Mesenteric fat pad (tissue), 1 donor: ENCODE data around the gene CFAP46. TPM values are rescaled to one million over a fixed set of nuclear protein-coding genes. Genes with fewer than 3 reads are reported as not detected.
"Not testable (repeated sequence)": the region's sequence is repeated elsewhere in the genome, so short reads cannot be mapped to it uniquely, and the experiment has no call there.

Experiments used
- DNase-seq: peaks from one replicate; pipeline ENCODE4 v3.0.0-alpha.2; 2020; ENCODE audit warnings: low spot score
- total RNA-seq: library from RNA; stranded (reverse); fragmentation: NEBNext Ultra II Directional; extraction: Animal tissue kit (Norgen Biotek cat#: 25700); gene quantifications from one replicate; pipeline ENCODE4 v1.2.1, GENCODE V29; 2021
- donor health status: DM: yes; HTN: yes; CAD: no.

The CFAP46 gene
- total RNA-seq, 1 donor from 2014 or later: not detected

DNA sequence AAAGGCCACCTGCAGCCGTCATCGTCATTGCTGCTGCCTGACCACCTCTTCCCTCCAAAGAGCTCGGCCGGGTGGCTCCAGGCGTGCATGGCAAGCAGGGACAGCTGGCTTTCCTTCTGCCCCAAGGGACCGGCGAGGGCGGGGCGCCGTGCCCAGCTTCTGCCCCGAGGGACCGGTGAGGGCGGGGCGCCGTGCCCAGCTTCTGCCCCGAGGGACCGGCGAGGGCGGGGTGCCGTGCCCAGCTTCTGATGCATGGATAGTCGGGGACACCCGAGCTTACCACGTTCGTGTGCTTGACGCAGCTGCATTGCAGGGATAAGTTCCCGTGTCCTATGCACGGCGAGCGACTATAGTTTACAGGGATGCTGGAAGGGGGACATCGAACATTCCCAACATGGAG is 27.0 kb downstream of the CFAP46 start:
- DNase-seq: no peak

DNA sequence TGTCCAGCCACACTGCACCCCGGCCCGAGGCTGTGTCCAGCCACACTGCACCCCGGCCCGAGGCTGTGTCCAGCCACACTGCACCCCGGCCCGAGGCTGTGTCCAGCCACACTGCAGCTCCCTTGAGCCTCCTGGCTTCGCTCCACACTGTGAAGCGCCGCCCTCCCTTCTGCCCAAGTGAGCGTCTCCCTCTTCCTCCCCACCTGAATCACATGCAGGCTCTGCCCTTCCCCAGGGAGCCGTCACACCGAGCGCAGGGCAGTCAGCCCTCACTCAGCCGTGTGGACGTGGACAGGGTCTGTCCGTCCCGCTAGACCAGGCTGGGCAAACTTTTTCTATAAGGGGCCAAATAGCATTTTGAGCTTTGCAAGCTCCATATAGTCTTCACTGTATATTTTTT is 27.6 kb downstream of the CFAP46 start:
- DNase-seq: no peak

DNA sequence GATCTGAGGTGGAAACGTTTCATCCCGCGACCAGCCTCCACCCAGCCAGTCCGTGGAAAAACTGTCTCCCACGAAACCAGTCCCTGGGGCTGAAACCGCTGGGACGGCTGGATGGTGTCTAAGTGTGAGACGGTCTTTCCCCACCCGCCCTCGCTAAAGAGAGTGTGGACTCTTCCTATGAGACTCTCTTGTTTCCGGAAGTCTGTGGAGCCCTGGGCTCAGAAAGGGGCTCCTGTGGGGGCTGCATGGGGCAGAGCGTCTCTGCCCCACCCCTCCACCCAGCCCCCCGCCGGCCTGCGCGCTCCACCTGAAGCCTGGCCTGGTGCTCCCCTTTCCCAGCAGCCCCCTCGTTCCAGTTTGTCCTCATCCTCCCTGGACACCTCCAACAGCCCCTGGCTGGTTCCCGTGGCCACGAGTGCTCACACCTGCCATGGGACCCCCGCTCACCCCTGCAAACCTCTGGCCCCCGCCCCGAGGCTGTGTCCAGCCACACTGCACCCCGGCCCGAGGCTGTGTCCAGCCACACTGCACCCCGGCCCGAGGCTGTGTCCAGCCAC is 28.7 kb downstream of the CFAP46 start:
- no peak for DNase-seq

DNA sequence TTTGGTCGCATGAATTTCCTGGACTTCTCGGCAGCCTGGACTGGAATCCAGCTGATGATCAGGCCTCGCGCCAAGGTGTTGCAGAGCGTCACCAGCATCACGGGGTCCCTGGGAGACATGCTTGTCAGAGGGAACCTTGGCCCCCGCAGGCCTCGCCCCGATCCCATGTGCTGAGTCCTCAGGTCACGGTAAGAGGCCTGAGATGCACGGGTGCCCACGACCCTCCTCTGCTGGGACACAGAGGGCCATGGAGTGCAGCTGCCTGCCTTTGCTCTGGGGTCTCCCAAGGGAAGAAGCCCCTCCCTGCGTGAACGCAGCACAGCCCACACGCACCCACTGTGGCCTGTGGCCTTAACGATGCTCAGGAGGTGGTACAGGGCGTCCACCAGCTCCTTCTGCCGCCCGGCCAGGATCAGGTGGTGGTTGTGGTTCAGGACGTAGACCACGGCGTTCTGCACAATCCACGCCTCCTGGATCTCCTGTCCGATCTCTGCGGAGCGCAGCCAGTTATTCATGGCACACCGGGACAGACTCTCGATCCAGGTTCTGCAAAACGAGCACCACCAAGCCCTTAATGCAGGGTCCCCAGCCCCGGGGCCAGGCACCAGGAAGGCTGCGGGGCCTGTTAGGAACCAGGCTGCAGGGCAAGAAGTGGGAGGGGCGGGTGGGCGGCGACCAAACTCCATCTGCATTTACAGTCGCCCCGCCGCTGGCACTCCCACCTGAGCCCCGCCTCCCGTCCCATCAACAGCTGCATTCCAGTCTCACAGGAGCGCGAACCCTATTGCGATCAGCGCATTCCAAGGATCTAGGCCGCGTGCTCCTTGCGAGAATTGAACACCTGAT is 29.4 kb downstream of the CFAP46 start:
- DNase-seq: no peak

DNA sequence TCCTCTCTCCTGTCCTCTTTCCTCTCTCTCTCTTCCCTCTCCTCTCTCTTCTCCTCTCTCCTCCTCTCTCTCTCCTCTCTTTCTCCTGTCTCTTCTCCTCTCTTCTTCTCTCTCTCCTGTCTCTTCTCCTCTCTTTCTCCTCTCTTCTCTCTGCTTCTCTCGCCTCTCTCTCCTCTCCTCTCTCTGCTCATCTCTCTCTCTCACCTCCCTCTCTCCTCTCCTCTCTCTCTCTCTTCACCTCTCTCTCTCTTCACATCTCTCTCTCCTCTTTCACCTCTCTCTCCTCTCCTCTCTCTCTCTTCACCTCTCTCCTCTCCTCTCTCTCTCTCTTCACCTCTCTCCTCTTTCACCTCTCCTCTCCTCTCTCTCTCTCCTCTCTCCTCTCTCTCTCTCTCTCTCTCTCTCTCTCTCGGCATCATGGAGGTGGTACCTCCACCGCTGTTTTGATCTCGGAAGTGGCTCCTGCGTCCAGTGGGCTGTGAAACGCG is 30.1 kb downstream of the CFAP46 start:
- DNase-seq: no peak

DNA sequence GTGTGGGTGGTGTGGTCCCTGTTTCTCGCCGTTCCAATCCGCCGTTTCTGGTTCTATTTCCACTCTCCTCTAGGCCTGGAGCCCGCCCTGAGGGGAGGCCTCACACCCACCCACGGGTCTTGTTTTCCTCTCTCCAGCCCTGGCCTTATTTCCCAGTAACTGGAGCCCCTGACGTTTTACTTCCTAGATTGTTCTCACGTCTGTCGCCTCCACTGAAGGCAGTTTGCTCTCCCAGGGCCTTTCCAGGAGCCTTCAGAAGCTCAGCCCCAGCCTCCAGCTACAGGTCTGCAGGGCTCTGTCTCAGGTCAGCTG is 30.6 kb downstream of the CFAP46 start:
- DNase-seq: no peak

DNA sequence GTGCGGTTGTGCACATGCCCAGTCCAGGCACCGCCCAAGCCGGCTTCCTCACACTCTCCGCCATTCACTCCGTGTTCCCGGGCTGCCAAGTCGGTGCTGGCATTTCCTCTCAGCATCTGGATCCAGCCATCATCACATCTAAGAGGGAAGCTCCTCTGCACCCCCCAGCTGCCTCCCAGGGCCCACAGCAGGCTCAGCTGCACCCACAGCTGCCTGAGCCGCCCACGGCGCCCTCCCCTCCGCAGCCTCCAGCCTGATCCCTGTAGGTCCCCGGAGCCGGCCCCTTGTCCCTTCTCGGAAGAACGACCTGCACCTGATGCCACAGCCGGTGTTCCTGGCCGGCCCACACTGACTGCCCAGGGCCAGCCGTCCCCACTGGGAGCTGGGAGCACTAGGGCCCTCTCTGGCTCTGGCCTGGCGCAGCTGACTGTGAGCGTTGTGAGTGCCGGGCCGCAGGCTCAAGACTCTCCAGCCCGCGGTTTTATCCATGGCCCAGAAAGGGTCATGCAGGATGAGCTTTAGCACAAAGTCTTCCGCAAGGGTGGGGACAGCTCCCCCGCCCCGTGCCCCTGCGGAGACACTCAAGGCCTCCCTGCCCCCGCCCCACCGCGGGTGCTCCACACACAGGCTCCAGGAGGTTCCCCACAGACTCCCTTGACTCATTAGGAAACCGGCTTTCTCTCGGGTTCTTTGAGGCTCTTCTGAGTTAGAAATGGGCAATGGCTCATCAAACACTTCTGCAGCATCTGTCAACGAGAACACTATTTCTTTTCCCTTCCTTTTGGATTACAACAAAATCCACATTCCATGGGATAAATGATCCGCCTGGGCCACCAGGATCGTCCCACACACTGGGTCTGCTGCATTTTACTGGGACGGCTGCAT is 31.2 kb downstream of the CFAP46 start:
- no peak for DNase-seq

DNA sequence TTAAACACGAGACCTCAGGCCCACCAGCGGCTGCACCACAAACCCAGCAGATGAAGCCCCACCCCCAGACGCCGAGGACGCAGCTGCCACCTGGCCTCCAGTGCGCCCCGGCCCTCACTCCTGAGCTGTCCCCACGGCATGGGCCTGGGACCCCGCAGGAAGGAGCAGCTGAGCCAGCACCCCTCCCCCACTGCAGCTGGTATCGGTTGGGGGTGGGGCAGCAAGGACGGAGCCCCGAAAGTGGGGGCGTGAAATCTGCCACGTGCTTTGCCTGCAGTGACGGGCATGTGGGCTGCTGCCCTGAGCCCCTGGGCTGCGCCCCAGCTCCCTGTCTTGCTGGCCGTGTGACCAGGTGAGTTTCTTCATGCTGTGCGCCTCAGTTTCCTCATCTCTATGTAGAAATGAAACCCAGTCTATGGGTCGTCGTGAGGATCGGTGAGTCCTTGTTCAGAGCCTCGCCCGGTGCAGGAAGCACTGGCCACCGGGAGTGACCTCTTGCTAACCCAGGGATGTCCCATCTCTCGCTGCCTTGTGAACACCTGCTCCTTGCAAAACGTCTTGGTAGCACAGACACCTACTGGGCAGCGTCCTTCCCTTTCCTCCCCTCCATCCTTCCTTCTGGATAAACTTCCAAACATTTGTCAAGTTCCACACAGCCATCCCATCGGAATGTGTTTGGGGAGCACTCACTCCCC is 32.0 kb downstream of the CFAP46 start:
- DNase-seq: no peak

DNA sequence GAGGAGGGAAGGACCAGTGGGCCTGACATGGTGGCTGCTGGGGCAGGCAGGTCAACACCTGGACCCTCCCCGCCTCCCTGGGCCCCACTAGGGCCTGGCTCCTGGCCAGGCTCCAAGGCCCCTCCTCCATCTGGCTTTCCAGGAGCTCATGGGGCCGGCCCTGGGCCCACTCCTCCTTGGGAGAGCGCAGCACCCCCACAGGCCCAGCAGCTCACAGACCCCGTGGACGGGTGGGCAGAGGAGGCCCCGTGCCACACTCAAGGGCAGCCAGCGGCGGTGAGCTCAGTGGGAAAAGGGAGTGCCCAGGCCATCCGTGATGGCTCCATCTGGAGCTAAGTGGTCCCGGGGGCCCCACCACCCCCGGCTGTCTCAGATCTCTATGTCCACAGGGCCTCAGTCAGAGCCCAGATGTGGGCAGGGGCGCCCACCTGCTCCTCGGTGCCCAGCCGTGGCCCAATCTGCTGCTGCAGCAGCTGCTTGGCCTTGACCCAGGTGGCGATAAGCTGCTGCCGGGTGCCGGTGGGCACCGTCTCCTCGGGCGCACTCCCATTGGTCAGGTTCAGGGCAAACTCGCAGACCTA is 32.8 kb downstream of the CFAP46 start:
- DNase-seq: no peak

DNA sequence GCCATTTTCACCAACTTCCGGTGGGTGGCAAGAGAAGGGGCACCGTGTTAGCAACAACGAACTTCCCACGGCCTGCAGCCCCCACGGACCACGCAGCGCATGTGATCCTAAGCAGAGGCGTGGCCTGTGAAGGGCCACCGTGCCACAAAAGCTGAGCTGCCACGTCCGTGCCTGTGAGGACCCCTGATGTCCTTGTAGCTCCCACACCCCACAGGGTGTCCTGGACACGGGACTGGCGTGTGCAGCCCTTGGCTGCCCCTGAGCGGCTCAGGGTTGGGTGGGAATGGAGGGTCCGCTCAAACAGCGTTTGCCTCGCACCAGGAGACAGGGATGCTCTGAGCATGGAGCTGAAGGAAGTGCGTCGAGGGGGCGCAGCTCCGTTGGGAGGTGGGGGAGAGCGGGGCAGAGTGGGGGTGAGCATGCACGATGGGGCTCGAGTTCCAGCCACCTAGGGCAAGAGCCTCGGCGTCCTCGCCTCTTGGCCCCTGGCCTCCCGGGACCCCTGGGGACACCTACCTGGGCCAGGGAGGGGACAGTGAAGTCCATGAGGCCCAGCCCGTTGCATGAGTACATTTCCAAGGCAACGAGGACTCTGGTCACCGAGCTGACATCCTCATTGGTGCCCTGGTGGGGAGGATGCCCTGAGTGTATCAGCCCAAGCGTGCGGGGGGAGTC is 33.6 kb downstream of the CFAP46 start:
- DNase-seq: no peak

DNA sequence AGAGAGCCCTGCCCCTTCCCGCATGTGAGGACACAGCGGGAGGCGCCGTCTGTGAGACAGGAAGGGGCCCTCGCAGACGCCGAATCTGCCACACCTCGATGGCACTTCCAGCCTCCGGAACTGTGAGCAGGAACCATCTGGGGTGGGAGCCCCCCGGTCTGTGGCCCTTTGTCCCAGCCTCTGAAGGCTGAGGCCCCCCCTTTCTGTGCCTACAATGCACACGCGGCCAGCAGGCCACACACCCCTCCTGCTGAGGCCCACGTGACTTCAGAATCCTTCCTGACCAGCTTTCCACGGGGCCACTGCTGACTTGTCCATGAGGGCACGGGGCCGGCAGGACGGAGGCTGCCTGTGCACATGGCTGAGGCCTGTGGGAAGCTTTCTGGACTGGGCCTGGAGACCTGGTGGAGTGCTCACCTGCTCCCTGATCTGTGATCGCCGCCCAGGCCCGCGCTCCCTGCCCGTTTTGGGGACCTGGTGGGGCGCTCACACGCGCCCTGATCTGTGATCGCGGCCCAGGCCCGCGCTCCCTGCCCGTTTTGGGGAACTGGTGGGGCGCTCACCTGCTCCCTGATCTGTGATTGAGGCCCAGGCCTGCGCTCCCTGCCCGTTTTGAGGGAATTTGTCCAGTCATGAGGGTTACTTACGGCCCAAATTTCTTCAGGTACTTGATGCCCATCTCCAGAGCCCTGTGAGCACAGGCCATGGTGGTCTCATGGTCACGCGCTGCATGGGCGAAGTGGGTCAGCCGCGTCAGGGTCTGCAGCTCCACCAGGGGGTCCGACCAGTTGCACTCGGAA is 34.3 kb downstream of the CFAP46 start:
- no peak for DNase-seq

DNA sequence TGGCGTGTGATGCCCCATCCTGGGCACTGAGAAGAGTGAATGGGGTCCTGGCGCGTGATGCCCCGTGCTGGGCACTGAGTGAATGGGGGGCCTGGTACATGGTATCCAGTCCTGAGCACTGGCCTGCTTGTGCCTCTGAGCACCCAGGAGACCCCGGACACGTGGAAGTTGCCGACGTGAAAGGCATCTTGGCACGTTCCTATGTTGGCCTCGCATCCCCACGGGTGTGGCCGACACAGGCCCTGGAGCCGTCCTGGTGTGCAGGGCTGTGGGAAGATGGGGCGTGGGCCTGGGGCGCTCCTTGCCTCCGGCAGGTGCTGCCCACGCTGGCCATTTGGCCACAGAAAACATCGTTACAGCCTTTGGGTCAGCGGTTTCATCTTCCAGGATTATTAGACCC is 35.5 kb downstream of the CFAP46 start:
- no peak for DNase-seq

DNA sequence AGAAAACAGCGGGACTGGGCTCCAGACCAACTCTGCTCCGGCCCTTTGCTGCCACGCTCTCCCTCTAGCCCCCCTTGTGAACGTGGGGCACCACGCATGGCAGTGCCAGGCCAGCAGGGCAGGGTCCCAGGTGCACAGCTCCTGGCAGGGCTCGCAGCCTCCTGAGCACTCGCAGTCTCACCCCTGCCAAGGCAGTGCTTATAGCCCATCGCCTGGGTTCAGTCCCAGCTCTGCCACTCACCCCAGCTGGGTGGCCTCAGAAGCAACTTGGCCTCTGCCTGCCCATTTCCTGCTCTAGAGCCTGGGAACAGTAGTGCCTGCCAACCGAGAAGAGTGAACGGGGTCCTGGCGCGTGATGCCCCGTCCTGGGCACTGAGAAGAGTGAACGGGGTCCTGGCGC is 36.3 kb downstream of the CFAP46 start:
- no peak for DNase-seq

DNA sequence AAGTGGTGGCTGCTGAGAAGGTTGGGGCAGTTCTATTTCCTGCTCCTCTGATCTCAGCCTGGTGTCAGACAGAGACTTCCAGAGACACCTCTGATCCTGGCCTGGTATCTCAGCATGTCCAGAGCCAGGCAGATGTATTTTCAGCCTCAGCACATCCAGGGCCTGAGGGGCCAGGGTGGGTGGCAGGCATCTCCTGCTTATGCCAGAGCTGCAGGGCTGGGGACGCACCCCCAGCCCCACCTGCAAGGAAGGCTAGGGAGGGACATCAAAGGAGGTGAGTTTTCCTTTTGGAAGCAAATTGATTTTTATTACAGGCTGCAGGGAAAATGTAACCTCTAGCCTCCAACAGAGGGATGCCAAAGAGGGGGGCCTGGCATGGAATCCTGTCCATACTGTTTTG is 36.7 kb downstream of the CFAP46 start:
- no peak for DNase-seq

DNA sequence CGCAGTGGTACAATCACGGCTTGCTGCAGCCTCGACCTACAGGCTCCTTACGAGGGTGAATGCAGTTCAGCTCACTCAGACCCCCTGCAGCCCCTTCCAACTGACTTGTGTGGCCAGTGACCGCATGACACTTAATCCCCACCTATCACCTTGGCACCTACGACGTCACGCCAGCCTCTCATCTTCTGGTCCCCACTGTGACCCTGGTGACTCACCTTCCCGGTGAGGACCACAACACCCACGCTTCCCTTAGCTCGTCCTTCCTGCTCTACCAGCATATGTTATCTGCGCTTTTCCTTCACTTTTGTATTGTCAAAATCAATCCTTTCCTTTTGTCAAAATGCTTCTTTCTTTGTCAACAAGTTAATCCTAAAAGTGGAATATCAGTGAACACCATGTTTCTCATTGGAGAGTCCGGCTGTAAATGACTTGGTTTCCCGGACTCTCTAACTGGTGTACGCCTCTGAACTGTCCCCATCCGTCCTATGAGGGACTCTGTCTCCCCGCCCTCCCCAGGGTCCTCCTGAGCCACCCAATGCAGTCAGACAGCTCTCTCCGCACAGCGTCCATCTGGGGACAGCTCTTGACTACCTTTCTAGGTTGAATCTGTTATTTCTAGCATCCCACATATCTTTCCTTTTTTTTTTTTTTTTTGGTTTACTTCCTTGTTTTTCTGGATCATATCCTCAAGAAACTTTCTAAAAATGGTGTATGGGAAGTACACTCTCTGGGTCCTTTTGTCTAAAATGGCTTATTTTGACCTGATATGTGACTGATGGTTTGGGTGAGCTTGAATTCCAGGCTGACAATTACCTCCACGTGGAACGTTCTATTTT is 37.3 kb downstream of the CFAP46 start:
- no peak for DNase-seq

DNA sequence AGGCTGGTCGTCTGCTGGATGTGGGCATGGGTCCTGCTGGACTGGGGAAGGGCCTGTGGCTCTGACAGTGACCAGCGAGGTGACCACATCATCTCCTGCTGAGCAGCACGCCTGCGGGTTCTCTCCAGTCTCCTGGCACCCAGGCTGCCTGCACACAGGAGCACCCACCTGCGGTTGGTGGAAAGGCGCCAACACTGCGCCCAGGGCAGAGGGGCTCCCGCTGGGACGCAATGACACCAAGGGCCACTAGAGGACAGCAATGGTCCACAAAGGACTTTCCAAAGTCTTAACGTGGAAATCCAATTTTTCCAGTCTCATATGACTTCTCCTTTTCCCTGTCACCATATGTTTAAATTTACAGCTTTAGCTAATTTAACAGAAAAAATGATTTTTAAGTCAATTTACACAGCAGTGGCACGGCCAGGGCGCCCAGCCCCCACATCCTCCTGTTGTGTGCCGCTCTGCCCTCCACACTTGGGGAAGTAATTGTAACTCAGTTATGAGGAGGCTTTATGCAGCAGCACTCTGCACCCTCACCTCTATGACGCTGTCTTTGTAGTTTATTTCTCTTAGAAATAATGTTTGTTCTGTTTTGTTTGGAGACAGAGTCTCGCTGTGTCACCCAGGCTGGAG is 38.1 kb downstream of the CFAP46 start:
- no peak for DNase-seq

DNA sequence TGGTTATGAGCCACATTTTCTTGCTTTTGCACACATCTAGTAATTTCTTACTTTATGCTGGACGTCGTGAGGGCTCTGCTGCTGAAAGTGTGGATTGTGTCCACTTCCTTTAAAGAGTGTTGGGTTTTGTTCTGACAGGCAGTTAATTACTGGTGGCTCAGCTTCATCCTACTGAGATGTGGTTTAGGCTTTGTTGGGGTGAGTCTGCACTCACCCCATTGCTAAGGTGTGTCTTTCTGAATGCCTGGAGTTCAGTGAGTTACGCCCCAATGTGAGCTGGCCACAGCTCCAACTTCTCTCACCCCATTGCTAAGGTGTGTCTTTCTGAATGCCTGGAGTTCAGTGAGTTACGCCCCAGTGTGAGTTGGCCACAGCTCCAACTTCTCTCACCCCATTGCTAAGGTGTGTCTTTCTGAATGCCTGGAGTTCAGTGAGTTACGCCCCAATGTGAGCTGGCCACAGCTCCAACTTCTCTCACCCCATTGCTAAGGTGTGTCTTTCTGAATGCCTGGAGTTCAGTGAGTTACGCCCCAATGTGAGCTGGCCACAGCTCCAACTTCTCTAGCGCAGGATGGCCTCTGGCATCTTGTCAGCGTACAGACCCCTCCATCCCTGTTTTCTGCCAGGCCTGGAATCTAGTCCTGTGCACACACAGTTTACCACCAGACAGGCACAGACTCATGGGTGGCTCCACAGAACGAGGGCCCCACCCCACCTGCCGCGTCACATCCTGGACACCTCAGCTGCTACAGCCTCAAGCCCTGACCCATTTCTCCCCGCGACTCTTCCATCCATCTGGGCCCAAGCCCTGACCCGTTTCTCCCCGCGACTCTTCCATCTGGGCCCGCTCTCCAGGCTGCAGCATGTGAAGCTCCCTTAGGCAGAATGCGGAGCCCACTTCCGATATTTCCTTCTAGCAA is 39.5 kb downstream of the CFAP46 start:
- DNase-seq: not testable (repeated sequence)
